ENCODE results near the gene TMEM238. TPM values are rescaled to one million over a fixed set of nuclear protein-coding genes. Genes with fewer than 3 reads are reported as not detected.
A peak's percentile ranks its signal among the peaks of the same experiment; 100 is the strongest.

The TMEM238 gene
- total and polyA plus RNA-seq, 7 donors, result 0.54 to 1.7 (median 0.90) TPM; not detected in 2

DNA sequence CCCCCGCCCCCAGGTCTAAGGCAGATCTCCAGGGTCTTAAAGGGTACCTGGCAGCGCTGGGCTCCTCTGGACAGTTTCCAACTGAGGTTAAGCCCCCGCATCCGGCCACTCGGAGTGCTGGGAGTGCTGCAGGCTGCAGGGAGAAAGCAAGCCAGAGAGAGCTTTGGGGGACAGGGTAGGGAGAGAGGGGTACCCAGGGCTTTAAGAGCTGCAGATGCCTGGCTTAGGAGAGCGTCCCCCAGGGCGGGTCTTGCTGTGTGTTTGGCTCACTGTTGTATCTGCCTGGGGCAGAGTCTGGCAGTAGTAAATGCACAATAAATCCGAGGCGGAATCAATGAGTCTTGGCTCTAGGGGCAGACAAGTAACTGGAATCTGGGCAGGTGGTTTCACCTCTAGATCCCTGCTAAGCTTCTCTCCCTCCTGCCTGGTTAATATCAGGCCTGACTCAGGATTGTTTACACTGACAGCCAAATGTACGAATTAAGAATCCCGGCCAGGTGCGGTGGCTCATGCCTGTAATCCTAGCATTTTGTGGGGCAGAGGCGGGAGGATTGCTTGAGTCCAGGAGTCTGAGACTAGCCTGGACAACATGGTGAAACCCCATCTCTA, 28.8 kb downstream of the TMEM238 start:
- no peak overlapping the region for H3K27ac ChIP-seq
- no peak overlapping the region for H3K4me3 ChIP-seq
- H3K27me3 ChIP-seq, result peaks cover 28 to 66% (median 53%) of the 10 kb centered on the region in 3 donors
- H3K36me3 ChIP-seq, result no peaks in the 10 kb centered on the region
- H3K9me3 ChIP-seq, result no peaks in the 10 kb centered on the region
- TF ChIP-seq EP300 (IDR thresholded peaks at IDR 0.05), result no peak
- no peak for TF ChIP-seq POLR2AphosphoS5 (IDR thresholded peaks at IDR 0.05)
- no peak for TF ChIP-seq POLR2A (IDR thresholded peaks at IDR 0.05)
- TF ChIP-seq, protein P1, sequence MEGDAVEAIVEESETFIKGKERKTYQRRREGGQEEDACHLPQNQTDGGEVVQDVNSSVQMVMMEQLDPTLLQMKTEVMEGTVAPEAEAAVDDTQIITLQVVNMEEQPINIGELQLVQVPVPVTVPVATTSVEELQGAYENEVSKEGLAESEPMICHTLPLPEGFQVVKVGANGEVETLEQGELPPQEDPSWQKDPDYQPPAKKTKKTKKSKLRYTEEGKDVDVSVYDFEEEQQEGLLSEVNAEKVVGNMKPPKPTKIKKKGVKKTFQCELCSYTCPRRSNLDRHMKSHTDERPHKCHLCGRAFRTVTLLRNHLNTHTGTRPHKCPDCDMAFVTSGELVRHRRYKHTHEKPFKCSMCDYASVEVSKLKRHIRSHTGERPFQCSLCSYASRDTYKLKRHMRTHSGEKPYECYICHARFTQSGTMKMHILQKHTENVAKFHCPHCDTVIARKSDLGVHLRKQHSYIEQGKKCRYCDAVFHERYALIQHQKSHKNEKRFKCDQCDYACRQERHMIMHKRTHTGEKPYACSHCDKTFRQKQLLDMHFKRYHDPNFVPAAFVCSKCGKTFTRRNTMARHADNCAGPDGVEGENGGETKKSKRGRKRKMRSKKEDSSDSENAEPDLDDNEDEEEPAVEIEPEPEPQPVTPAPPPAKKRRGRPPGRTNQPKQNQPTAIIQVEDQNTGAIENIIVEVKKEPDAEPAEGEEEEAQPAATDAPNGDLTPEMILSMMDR (IDR thresholded peaks at IDR 0.05), result no peak
- intact Hi-C loops (cut with DNase I), result no loop called here
- 8 to 31% methylated on average over 12 to 13 of the region's 13 CpGs for WGBS, 2 donors
- peaks cover 0 to 19% (median 17%) of the 10 kb centered on the region in 4 donors for H3K4me1 ChIP-seq
- DNase-seq, result no peak

DNA sequence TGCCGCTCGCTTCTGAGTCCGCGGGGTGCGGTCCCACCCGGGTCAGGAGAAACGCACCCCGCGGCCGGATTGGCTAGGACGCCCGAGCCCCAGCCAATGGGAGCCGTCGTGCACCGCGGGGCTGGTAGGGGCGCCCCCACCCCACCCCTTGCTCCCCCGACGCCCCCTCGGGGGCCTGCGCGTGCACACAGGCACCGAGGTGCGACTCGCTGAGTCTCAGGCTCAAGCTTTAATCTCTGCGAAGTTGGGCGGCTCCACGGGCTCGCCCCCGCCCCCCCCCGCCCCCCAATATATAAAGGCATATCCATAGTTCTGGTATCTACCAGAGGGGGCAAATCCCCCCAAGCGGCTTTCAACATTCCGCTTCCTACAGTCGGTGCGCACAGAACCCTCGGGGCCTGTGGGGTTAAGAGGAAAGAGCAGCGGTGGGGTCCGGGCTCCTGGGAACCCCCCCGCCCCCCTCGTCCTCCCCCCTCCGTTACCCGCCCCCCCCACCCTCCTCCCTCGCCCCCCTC, 29.3 kb downstream of the TMEM238 start, which contains the start of gene COX6B2:
TSS of gene COX6B2 (minus strand) at position 22 of the 515 bp plus-strand sequence. CDS start 198 bp downstream, outside the sequence.
- TF ChIP-seq, protein P1 (IDR thresholded peaks at IDR 0.05), result no peak
- no peak for TF ChIP-seq POLR2A (IDR thresholded peaks at IDR 0.05)
- TF ChIP-seq POLR2AphosphoS5 (IDR thresholded peaks at IDR 0.05), result no peak
- no peak for TF ChIP-seq EP300 (IDR thresholded peaks at IDR 0.05)
- peaks cover 0 to 19% (median 17%) of the 10 kb centered on the region in 4 donors for H3K4me1 ChIP-seq
- peak within 1 kb of the TSS in 3 of 4 donors; percentile 29 to 38 (median 30) for H3K4me3 ChIP-seq
- peaks cover 28 to 72% (median 55%) of the 10 kb centered on the region in 3 donors for H3K27me3 ChIP-seq
- no peaks in the 10 kb centered on the region for H3K36me3 ChIP-seq
- H3K9me3 ChIP-seq, result no peaks in the 10 kb centered on the region
- H3K27ac ChIP-seq, result no peak within 1 kb of the TSS
- WGBS, 2 donors, result 2% methylated on average over 41 to 43 of the region's 43 CpGs
- no peak for DNase-seq
- intact Hi-C loops (cut with DNase I), result no loop called here

DNA sequence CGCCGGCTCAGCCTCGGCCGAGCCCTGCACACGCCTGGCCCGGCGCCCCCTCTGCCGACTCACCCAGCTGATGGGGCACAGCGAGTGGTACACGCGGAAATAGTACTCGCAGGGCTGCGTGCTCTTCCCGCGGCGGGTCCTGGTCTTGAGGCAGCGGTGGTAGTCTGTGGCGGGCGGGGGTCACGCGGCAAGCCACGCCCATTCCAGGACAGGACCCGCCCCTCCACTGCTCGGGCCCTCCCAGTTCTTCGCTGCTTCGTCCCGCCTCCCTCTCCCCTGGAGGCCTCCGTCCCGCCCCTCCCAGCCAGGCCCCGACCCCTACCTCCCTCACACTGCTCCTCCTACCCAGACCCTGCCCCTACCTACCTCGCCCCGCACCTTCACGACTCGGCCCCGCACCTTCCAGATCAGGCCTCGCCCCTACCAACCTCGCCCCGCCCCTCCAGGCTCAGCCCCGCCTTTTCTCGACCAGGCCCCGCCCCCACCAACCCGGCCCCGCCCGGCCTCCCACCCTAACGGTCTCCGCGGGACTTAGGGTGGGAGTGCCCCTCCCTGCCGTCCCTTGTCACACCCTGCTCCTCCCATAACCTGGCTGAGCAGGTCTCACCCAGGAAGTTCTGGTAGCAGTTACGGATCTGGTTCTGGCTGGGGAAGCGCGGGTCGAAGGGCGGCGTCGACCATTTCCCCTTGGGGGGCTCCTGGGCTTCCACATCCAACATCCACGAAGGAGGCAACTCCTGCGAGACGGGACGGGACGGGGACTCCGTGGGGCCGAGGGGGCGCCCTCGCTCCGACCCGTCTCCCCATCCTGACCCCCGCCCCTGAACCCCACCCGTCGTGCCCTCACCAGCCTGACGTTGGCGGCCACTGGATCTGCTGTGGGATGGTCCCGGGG, 30.0 kb downstream of the TMEM238 start:
- TF ChIP-seq, protein P1 (IDR thresholded peaks at IDR 0.05), result no peak
- TF ChIP-seq POLR2A (IDR thresholded peaks at IDR 0.05) (no peak), EP300 (IDR thresholded peaks at IDR 0.05) (no peak), POLR2AphosphoS5 (IDR thresholded peaks at IDR 0.05) (no peak)
- no peak overlapping the region for H3K27ac ChIP-seq
- intact Hi-C loops (cut with DNase I), result no loop called here
- no peaks in the 10 kb centered on the region for H3K36me3 ChIP-seq
- peak; percentile 81 for DNase-seq
- WGBS, 2 donors, result 1 to 2% methylated on average over 72 of the region's 72 CpGs
- peak overlapping the region in 3 of 4 donors; percentile 29 to 38 (median 30) for H3K4me3 ChIP-seq
- no peaks in the 10 kb centered on the region for H3K9me3 ChIP-seq
- peaks cover 28 to 73% (median 55%) of the 10 kb centered on the region in 3 donors for H3K27me3 ChIP-seq
- peaks cover 0 to 19% (median 17%) of the 10 kb centered on the region in 4 donors for H3K4me1 ChIP-seq

DNA sequence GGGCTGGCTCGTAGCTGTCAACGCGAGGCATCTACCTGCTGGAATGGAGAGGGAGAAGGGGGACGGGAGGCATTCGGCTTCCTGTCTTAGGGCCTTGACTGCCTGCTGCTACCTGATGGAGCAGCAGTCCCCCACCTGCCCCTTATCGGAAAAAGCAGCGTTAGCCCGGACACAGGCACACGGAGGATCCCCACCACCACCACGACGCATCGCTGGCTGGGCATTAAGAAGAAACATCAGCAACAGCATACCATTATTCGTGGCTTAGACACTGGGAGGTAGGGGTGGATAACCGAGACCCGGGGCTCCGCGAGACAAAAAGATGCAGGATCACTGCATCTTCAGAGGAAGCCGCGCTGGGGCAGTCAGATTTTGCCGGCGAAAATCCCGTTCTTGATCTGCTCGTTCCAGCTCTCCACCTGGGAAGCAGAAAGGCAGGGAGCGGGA, 30.7 kb downstream of the TMEM238 start:
- H3K4me1 ChIP-seq, result peaks cover 0 to 19% (median 17%) of the 10 kb centered on the region in 4 donors
- DNase-seq, result no peak
- peaks cover 28 to 73% (median 55%) of the 10 kb centered on the region in 3 donors for H3K27me3 ChIP-seq
- H3K4me3 ChIP-seq, result peak overlapping the region in 3 of 4 donors; percentile 29 to 38 (median 30)
- H3K9me3 ChIP-seq, result no peaks in the 10 kb centered on the region
- intact Hi-C loops (cut with DNase I), result no loop called here
- TF ChIP-seq, protein P1 (IDR thresholded peaks at IDR 0.05), result no peak
- WGBS, 2 donors, result 3 to 4% methylated on average over 24 of the region's 24 CpGs
- H3K27ac ChIP-seq, result no peak overlapping the region
- H3K36me3 ChIP-seq, result no peaks in the 10 kb centered on the region

Measured in sigmoid colon (tissue), 7 donors.